ENCODE measurements around the gene POR. TPM values are rescaled to one million over a fixed set of nuclear protein-coding genes. Genes with fewer than 3 reads are reported as not detected.

The POR gene
- polyA plus RNA-seq, 6 donors from 2014 or later, result 7.6 to 50.0 (median 35.4) TPM

GRCh38 chr7:75915416-75916156 lies 631 bp downstream of the POR start:
- Mint-ChIP-seq H3K4me1 (peaks cover 15 to 47% (median 29%) of the 10 kb centered on the region in 3 donors), H3K27me3 (no peaks in the 10 kb centered on the region), H3K27ac (peak overlapping the region; percentile 63 to 95 (median 86)), H3K4me3 (peak overlapping the region; percentile 82 to 96 (median 92)), H3K36me3 (peaks cover 0 to 3% of the 10 kb centered on the region in 2 donors), H3K9me3 (no peaks in the 10 kb centered on the region)
- peak in 1 of 2 donors; percentile 11 for ATAC-seq (ENCODE audit: low read depth in 2 of 2)
- DNase-seq, result peak; percentile 25

- peaks cover 0 to 8% of the 10 kb centered on the region in 2 donors for H3K36me3 Mint-ChIP-seq
- peaks cover 15 to 53% (median 29%) of the 10 kb centered on the region in 3 donors for H3K4me1 Mint-ChIP-seq
- H3K4me3 Mint-ChIP-seq, result peak overlapping the region; percentile 82 to 96 (median 92)
- ATAC-seq (ENCODE audit: low read depth in 2 of 2), result no peak
- no peak for DNase-seq
- H3K9me3 Mint-ChIP-seq, result no peaks in the 10 kb centered on the region
- H3K27me3 Mint-ChIP-seq, result no peaks in the 10 kb centered on the region
- H3K27ac Mint-ChIP-seq, result peak overlapping the region in 2 of 6 donors; percentile 52 to 95
Measured at GRCh38 chr7:75916259-75916658, 1.3 kb downstream of the POR start.

- DNase-seq, result no peak
- H3K4me3 Mint-ChIP-seq, result peak overlapping the region in 5 of 8 donors; percentile 56 to 95 (median 91)
- H3K27me3 Mint-ChIP-seq, result no peaks in the 10 kb centered on the region
- H3K27ac Mint-ChIP-seq, result peak overlapping the region in 3 of 6 donors; percentile 7 to 82 (median 52)
- peaks cover 19 to 53% (median 29%) of the 10 kb centered on the region in 3 donors for H3K4me1 Mint-ChIP-seq
- peaks cover 0 to 8% of the 10 kb centered on the region in 2 donors for H3K36me3 Mint-ChIP-seq
- no peak for ATAC-seq (ENCODE audit: low read depth in 2 of 2)
- no peaks in the 10 kb centered on the region for H3K9me3 Mint-ChIP-seq
Measured at GRCh38 chr7:75916685-75917634, 2.0 kb downstream of the POR start.

- H3K4me3 Mint-ChIP-seq, result no peak overlapping the region
- DNase-seq (no peak), ATAC-seq (ENCODE audit: low read depth in 2 of 2) (no peak)
- no peaks in the 10 kb centered on the region for H3K27me3 Mint-ChIP-seq
- peak overlapping the region in 2 of 6 donors; percentile 53 to 70 for H3K27ac Mint-ChIP-seq
- peaks cover 23 to 53% (median 28%) of the 10 kb centered on the region in 3 donors for H3K4me1 Mint-ChIP-seq
- H3K36me3 Mint-ChIP-seq, result peaks cover 0 to 8% of the 10 kb centered on the region in 2 donors
- H3K9me3 Mint-ChIP-seq, result no peaks in the 10 kb centered on the region
Measured at GRCh38 chr7:75920431-75921161, 5.6 kb downstream of the POR start.

- Mint-ChIP-seq H3K9me3 (no peaks in the 10 kb centered on the region), H3K36me3 (peaks cover 0 to 8% of the 10 kb centered on the region in 2 donors), H3K27ac (no peak overlapping the region), H3K4me3 (no peak overlapping the region), H3K27me3 (no peaks in the 10 kb centered on the region), H3K4me1 (peaks cover 20 to 46% (median 31%) of the 10 kb centered on the region in 3 donors)
- ATAC-seq (ENCODE audit: low read depth in 2 of 2), result no peak
- DNase-seq, result no peak
Measured at GRCh38 chr7:75921479-75921878, 6.5 kb downstream of the POR start.

GRCh38 chr7:75922966-75923603 lies 8.1 kb downstream of the POR start:
- peaks cover 20 to 35% (median 32%) of the 10 kb centered on the region in 3 donors for H3K4me1 Mint-ChIP-seq

DNA sequence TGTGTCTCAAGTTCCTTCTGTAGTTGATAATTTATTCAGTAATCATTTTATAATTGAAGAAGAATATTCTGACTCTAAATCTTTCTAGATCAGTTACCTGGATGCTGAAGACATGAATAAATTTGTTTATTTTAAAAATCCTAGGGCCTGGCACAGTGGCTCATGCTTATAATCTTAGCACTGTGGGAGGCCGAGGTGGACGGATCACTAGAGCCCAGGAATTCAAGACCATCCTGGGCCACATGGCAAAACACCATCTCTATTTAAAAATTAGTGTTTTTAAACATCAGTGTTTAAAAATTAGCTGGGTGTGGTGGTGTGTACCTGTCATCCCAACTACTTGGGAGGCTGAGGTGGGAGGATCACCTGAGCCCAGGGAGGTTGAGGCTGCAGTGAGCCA lies 9.3 kb downstream of the POR start:
- no peak for ATAC-seq (ENCODE audit: low read depth in 2 of 2)
- DNase-seq, result no peak
- Mint-ChIP-seq H3K27me3 (no peaks in the 10 kb centered on the region), H3K4me1 (peaks cover 19 to 36% (median 31%) of the 10 kb centered on the region in 3 donors), H3K36me3 (peaks cover 0 to 8% of the 10 kb centered on the region in 2 donors), H3K4me3 (no peak overlapping the region), H3K9me3 (no peaks in the 10 kb centered on the region), H3K27ac (no peak overlapping the region)

More at GRCh38 chr7:75922966-75923603, 8.1 kb downstream of the POR start:
- H3K4me3 Mint-ChIP-seq, result no peak overlapping the region
- DNase-seq, result no peak
- peaks cover 0 to 8% of the 10 kb centered on the region in 2 donors for H3K36me3 Mint-ChIP-seq
- H3K27ac Mint-ChIP-seq, result no peak overlapping the region
- no peaks in the 10 kb centered on the region for H3K9me3 Mint-ChIP-seq
- no peak for ATAC-seq (ENCODE audit: low read depth in 2 of 2)
- H3K27me3 Mint-ChIP-seq, result no peaks in the 10 kb centered on the region

- peaks cover 18 to 31% (median 27%) of the 10 kb centered on the region in 3 donors for H3K4me1 Mint-ChIP-seq
- DNase-seq (no peak), ATAC-seq (ENCODE audit: low read depth in 2 of 2) (no peak)
- no peak overlapping the region for H3K4me3 Mint-ChIP-seq
- H3K36me3 Mint-ChIP-seq, result peaks cover 0 to 8% of the 10 kb centered on the region in 2 donors
- no peaks in the 10 kb centered on the region for H3K27me3 Mint-ChIP-seq
- no peaks in the 10 kb centered on the region for H3K9me3 Mint-ChIP-seq
- no peak overlapping the region for H3K27ac Mint-ChIP-seq
Measured at GRCh38 chr7:75924889-75925288, 9.9 kb downstream of the POR start.

GRCh38 chr7:75925717-75926435 lies 10.9 kb downstream of the POR start:
- H3K36me3 Mint-ChIP-seq, result peaks cover 0 to 2% of the 10 kb centered on the region in 2 donors
- peaks cover 18 to 27% (median 27%) of the 10 kb centered on the region in 3 donors for H3K4me1 Mint-ChIP-seq
- no peak for ATAC-seq (ENCODE audit: low read depth in 2 of 2)
- no peaks in the 10 kb centered on the region for H3K27me3 Mint-ChIP-seq
- H3K27ac Mint-ChIP-seq, result peak overlapping the region in 2 of 6 donors; percentile 62 to 67
- H3K4me3 Mint-ChIP-seq, result peak overlapping the region in 1 of 8 donors; percentile 40
- DNase-seq, result no peak
- H3K9me3 Mint-ChIP-seq, result no peaks in the 10 kb centered on the region

DNA sequence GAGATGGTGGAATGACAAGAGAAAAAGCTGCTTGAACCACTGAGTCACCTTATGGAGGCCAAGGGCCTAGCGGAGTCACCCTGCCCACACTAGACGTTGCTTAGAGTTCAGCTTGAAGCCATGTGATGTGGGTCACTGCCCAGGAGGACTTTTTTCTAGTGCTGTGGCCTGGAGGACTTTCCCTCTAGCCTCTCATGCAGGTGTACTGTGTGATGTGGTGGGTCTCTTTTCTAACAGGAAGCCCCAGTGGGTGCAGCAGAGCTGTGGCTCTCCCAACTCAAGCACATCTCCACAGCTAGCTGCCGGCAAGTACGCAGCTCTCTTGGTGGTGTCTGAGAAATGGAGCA lies 13.6 kb downstream of the POR start:
- Mint-ChIP-seq H3K27ac (peak overlapping the region in 2 of 6 donors; percentile 42 to 49), H3K4me1 (peaks cover 18 to 27% (median 27%) of the 10 kb centered on the region in 3 donors), H3K27me3 (no peaks in the 10 kb centered on the region), H3K36me3 (peaks cover 0 to under 1% of the 10 kb centered on the region in 2 donors), H3K9me3 (no peaks in the 10 kb centered on the region), H3K4me3 (peak overlapping the region in 1 of 8 donors; percentile 26)
- DNase-seq (no peak), ATAC-seq (ENCODE audit: low read depth in 2 of 2) (peak; percentile 54 to 69)

GRCh38 chr7:75931680-75932079 lies 16.7 kb downstream of the POR start:
- Mint-ChIP-seq H3K4me3 (no peak overlapping the region), H3K4me1 (peaks cover 15 to 20% (median 15%) of the 10 kb centered on the region in 3 donors), H3K36me3 (peaks cover 7 to 10% of the 10 kb centered on the region in 2 donors), H3K27ac (peak overlapping the region in 2 of 6 donors; percentile 44 to 61), H3K9me3 (peaks cover 0 to 5% (median 0%) of the 10 kb centered on the region in 7 donors), H3K27me3 (no peaks in the 10 kb centered on the region)
- ATAC-seq (ENCODE audit: low read depth in 2 of 2), result no peak
- DNase-seq, result no peak
